Superior temporal gyrus (tissue), 1 donor: Measurements from ENCODE around the gene FAM180A.

Experiments used
- DNase-seq: peaks from one replicate; pipeline ENCODE4 v3.0.0-alpha.2; 2016; ENCODE audit errors: extremely low spot score

Gene FAM180A

GRCh38 chr7:135684699-135685098 is 63.9 kb downstream of the FAM180A start:
- DNase-seq, result no peak

GRCh38 chr7:135684136-135684535 is 64.5 kb downstream of the FAM180A start:
- no peak for DNase-seq

GRCh38 chr7:135683609-135684008 is 65.0 kb downstream of the FAM180A start:
- DNase-seq, result no peak

GRCh38 chr7:135682191-135682590 is 66.4 kb downstream of the FAM180A start:
- DNase-seq, result no peak

GRCh38 chr7:135681762-135682161 is 66.9 kb downstream of the FAM180A start:
- no peak for DNase-seq
